ENCODE results near the gene PKNOX2.

Gene PKNOX2

DNA sequence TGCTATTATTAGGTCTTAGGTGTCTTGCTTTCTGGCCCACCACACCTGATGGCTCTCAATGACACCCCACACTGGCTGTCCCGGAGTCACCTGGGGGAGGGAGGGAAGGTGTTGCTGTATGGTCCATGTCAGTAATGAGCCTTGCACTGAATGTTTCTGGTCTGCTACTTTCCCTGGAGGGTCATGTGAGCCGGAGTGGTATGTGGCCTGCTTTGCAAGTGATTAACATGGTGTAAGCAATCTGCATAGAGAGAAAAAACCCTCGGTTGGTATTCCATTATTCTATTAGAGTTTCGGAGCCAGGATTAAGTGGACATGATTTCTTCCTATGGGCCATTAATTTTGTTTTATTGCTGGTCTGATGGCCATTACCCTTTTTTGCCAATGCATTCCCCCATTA lies 63.9 kb downstream of the PKNOX2 start:
- Histone ChIP-seq H2AFZ (ENCODE audit: low read length) (no peak overlapping the region), H3K36me3 (replicated peaks; ENCODE audit: insufficient read depth, low read length) (no peaks in the 10 kb centered on the region), H4K20me1 (ENCODE audit: insufficient read depth, low read length) (no peaks in the 10 kb centered on the region), H3K4me2 (ENCODE audit: low read depth, low read length) (no peak overlapping the region), H3F3A (ENCODE audit: insufficient read depth, low read length) (no peaks in the 10 kb centered on the region), H3K9me2 (replicated peaks; ENCODE audit: insufficient read depth, low read length) (no peaks in the 10 kb centered on the region), H3K4me1 (ENCODE audit: low read length) (no peaks in the 10 kb centered on the region), H3K4me3 (ENCODE audit: low read length) (no peak overlapping the region), H3K9ac (ENCODE audit: low read length) (no peak overlapping the region), H3K9me3 (replicated peaks; ENCODE audit: insufficient read depth, low read length) (no peaks in the 10 kb centered on the region), H3K79me2 (ENCODE audit: low read length) (no peaks in the 10 kb centered on the region), H3K27me3 (replicated peaks; ENCODE audit: insufficient read depth, low read length) (no peaks in the 10 kb centered on the region), H3K27ac (ENCODE audit: low read length) (no peak overlapping the region)
- no peak for DNase-seq
- TF ChIP-seq EZH2 (optimal IDR thresholded peaks at IDR 0.05; ENCODE audit: low read depth, low read length) (no peak), EZH2phosphoT487 (IDR thresholded peaks at IDR 0.05; ENCODE audit: low read length) (no peak)
- TF ChIP-seq, protein P1, sequence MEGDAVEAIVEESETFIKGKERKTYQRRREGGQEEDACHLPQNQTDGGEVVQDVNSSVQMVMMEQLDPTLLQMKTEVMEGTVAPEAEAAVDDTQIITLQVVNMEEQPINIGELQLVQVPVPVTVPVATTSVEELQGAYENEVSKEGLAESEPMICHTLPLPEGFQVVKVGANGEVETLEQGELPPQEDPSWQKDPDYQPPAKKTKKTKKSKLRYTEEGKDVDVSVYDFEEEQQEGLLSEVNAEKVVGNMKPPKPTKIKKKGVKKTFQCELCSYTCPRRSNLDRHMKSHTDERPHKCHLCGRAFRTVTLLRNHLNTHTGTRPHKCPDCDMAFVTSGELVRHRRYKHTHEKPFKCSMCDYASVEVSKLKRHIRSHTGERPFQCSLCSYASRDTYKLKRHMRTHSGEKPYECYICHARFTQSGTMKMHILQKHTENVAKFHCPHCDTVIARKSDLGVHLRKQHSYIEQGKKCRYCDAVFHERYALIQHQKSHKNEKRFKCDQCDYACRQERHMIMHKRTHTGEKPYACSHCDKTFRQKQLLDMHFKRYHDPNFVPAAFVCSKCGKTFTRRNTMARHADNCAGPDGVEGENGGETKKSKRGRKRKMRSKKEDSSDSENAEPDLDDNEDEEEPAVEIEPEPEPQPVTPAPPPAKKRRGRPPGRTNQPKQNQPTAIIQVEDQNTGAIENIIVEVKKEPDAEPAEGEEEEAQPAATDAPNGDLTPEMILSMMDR (IDR thresholded peaks at IDR 0.05; ENCODE audit: low read length), result no peak

DNA sequence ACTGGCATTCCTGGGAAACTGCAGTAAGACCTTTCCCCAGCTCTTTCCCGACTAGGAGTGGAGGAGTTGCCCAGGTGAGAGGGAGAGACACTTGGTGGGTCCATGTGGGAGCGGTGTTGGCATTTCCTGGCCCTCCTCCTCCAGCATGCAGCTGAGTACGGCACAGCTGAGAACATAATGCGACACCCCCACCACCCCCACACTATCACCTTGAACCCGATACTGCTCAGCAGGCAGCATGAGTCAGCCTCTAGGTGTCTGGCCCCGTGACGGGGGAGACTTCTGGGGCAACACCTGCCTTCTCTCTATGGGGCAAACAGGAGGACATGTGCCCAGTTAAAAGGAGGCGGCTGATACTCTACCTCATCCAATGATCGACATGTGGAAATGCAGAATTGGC lies 64.4 kb downstream of the PKNOX2 start:
- H3K4me3 ChIP-seq (ENCODE audit: low read length), result no peak overlapping the region

DNA sequence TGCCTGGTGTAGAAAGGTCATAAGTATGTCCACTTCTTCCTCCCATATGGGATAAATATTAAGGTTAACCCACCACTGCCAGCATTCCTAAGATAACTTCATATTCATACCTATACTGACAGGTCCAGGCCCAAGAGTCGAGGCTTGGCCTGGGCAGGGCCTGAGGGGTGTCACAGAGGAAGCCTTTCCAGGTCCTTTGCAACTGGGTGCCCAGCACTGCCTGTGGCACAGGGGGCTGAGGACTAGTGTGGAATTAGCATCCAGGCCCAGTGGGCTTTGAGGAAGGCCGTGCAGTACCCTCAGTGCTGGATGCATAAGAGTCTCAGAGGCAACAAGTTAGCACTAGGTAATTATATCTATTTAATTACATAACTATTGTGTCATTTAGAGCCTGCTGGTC lies 65.4 kb downstream of the PKNOX2 start:
- H3F3A ChIP-seq (ENCODE audit: insufficient read depth, low read length), result no peaks in the 10 kb centered on the region
- no peaks in the 10 kb centered on the region for H3K9me2 ChIP-seq (replicated peaks; ENCODE audit: insufficient read depth, low read length)
- no peaks in the 10 kb centered on the region for H3K9me3 ChIP-seq (replicated peaks; ENCODE audit: insufficient read depth, low read length)
- H3K9ac ChIP-seq (ENCODE audit: low read length), result no peak overlapping the region
- H2AFZ ChIP-seq (ENCODE audit: low read length), result no peak overlapping the region
- no peak overlapping the region for H3K27ac ChIP-seq (ENCODE audit: low read length)
- no peaks in the 10 kb centered on the region for H4K20me1 ChIP-seq (ENCODE audit: insufficient read depth, low read length)
- no peak overlapping the region for H3K4me3 ChIP-seq (ENCODE audit: low read length)
- H3K4me2 ChIP-seq (ENCODE audit: low read depth, low read length), result no peak overlapping the region
- no peaks in the 10 kb centered on the region for H3K4me1 ChIP-seq (ENCODE audit: low read length)
- no peaks in the 10 kb centered on the region for H3K79me2 ChIP-seq (ENCODE audit: low read length)
- H3K27me3 ChIP-seq (replicated peaks; ENCODE audit: insufficient read depth, low read length), result no peaks in the 10 kb centered on the region
- DNase-seq, result no peak
- TF ChIP-seq, protein P1 (IDR thresholded peaks at IDR 0.05; ENCODE audit: low read length), result no peak
- TF ChIP-seq EZH2 (optimal IDR thresholded peaks at IDR 0.05; ENCODE audit: low read depth, low read length), result no peak
- no peaks in the 10 kb centered on the region for H3K36me3 ChIP-seq (replicated peaks; ENCODE audit: insufficient read depth, low read length)

More for the DNA sequence above, 64.4 kb downstream of the PKNOX2 start:
- no peaks in the 10 kb centered on the region for H3K79me2 ChIP-seq (ENCODE audit: low read length)
- no peak for DNase-seq
- TF ChIP-seq EZH2phosphoT487 (IDR thresholded peaks at IDR 0.05; ENCODE audit: low read length) (no peak), EZH2 (optimal IDR thresholded peaks at IDR 0.05; ENCODE audit: low read depth, low read length) (no peak)
- TF ChIP-seq, protein P1 (IDR thresholded peaks at IDR 0.05; ENCODE audit: low read length), result no peak
- H3K4me2 ChIP-seq (ENCODE audit: low read depth, low read length), result no peak overlapping the region
- no peaks in the 10 kb centered on the region for H3K9me2 ChIP-seq (replicated peaks; ENCODE audit: insufficient read depth, low read length)
- no peaks in the 10 kb centered on the region for H4K20me1 ChIP-seq (ENCODE audit: insufficient read depth, low read length)
- H3K9me3 ChIP-seq (replicated peaks; ENCODE audit: insufficient read depth, low read length), result no peaks in the 10 kb centered on the region
- no peaks in the 10 kb centered on the region for H3F3A ChIP-seq (ENCODE audit: insufficient read depth, low read length)
- no peaks in the 10 kb centered on the region for H3K4me1 ChIP-seq (ENCODE audit: low read length)
- H3K27ac ChIP-seq (ENCODE audit: low read length), result no peak overlapping the region
- H3K27me3 ChIP-seq (replicated peaks; ENCODE audit: insufficient read depth, low read length), result no peaks in the 10 kb centered on the region
- H3K9ac ChIP-seq (ENCODE audit: low read length), result no peak overlapping the region
- H3K36me3 ChIP-seq (replicated peaks; ENCODE audit: insufficient read depth, low read length), result no peaks in the 10 kb centered on the region
- no peak overlapping the region for H2AFZ ChIP-seq (ENCODE audit: low read length)
